Common myeloid progenitor, CD34-positive (primary cell): ENCODE measurements around the gene SLC48A1.

Experiments
- CTCF ChIA-PET: fragments of 350-600 bp; sonication (Branson Sonifier 250); formaldehyde crosslinking; loops from one replicate; lab custom pipeline; 2021; ENCODE audit warnings: antibody characterized with exemption; lab: Charles Lee
- POLR2A ChIA-PET: fragments of 350-600 bp; sonication (Branson Sonifier 250); formaldehyde crosslinking; loops from one replicate; lab custom pipeline; 2021; ENCODE audit warnings: antibody characterized with exemption; lab: Charles Lee
- DNase-seq, 3 donors: peaks; one replicate each; pipeline versions ENCODE4 v3.0.0 to v3.0.0-alpha.2; 2013
- H3K27ac ChIP-seq, 2 experiments: 1 replicate in 1 of 2; 2 replicates in 1 of 2; pipeline ENCODE4 v1.7.0; 2013; ENCODE audit warnings: inconsistent platforms in 2 of 2, low read length in 2 of 2, mild to moderate bottlenecking in 2 of 2, low read depth in 1 of 2, moderate library complexity in 1 of 2; ENCODE audit not compliant: severe bottlenecking in 2 of 2, insufficient read depth in 1 of 2, poor library complexity in 1 of 2
- H3K27me3 ChIP-seq, 5 experiments: replicated peaks in 2 of 5; 1 replicate in 3 of 5; 2 replicates in 2 of 5; pipeline versions ENCODE4 v1.6.1 to v1.7.0; 2013; ENCODE audit warnings: low read length in 4 of 5, mild to moderate bottlenecking in 2 of 5, moderate library complexity in 2 of 5, inconsistent platforms in 1 of 5; ENCODE audit not compliant: insufficient read depth in 5 of 5, control insufficient read depth in 4 of 5
- H3K36me3 ChIP-seq, 4 experiments: 1 replicate in 2 of 4; 2 replicates in 2 of 4; pipeline versions ENCODE4 v1.6.1 to v1.7.0; 2013; ENCODE audit warnings: low read length in 3 of 4, control low read depth in 1 of 4, mild to moderate bottlenecking in 1 of 4; ENCODE audit not compliant: control insufficient read depth in 4 of 4, insufficient read depth in 4 of 4
- H3K4me1 ChIP-seq, 4 experiments: 1 replicate in 3 of 4; 2 replicates in 1 of 4; pipeline versions ENCODE4 v1.6.1 to v1.7.1; 2013; ENCODE audit warnings: low read length in 3 of 4, mild to moderate bottlenecking in 3 of 4, control low read depth in 1 of 4, inconsistent platforms in 1 of 4, moderate library complexity in 1 of 4; ENCODE audit not compliant: control insufficient read depth in 4 of 4, insufficient read depth in 4 of 4; ENCODE audit errors: control extremely low read depth in 1 of 4
- H3K4me3 ChIP-seq, 7 experiments: 1 replicate in 4 of 7; 2 replicates in 3 of 7; pipeline versions ENCODE4 v1.5.1 to v1.7.0; 2013; ENCODE audit warnings: mild to moderate bottlenecking in 7 of 7, low read length in 6 of 7, moderate library complexity in 6 of 7, inconsistent platforms in 2 of 7, low read depth in 2 of 7, control low read depth in 1 of 7; ENCODE audit not compliant: insufficient read depth in 4 of 7, control insufficient read depth in 1 of 7; ENCODE audit errors: extremely low read depth in 1 of 7
- H3K9me3 ChIP-seq, 5 experiments: 1 replicate in 4 of 5; 2 replicates in 1 of 5; pipeline versions ENCODE4 v1.6.1 to v1.7.1; 2013; ENCODE audit warnings: low read length in 4 of 5, mild to moderate bottlenecking in 2 of 5, inconsistent platforms in 1 of 5, low read depth in 1 of 5, moderate library complexity in 1 of 5; ENCODE audit not compliant: control insufficient read depth in 4 of 5, insufficient read depth in 2 of 5; ENCODE audit errors: control extremely low read depth in 1 of 5
- WGBS: methylation state at CpG from one replicate; pipeline ENCODE4 v1.1.5; 2013; ENCODE audit not compliant: insufficient coverage; 5-methylcytosine and 5-hydroxymethylcytosine counted together

SLC48A1 gene

GRCh38 chr12:47774663-47775062 is 1.6 kb downstream of the SLC48A1 start:
- Histone ChIP-seq H3K4me3 (peak overlapping the region in 4 of 7 experiments; percentile 8 to 82 (median 52)), H3K36me3 (peaks cover 0 to under 1% (median 0%) of the 10 kb centered on the region in 4 experiments), H3K27ac (peak overlapping the region in 1 of 2 experiments; percentile 77), H3K9me3 (no peaks in the 10 kb centered on the region), H3K27me3 (no peaks in the 10 kb centered on the region), H3K4me1 (peaks cover 17 to 73% (median 67%) of the 10 kb centered on the region in 4 experiments)
- ChIA-PET POLR2A (interaction anchor here (1.5 kb wide), 1 partner anchor 17 kb away, joined by 4 read pairs; the partner anchor contains the start of gene RAPGEF3), CTCF (interaction anchor here (5.2 to 49.5 kb wide), 5 partner anchors 6 to 64 kb away, joined by 22 to 1391 read pairs (median 664); partner anchors contain the start of genes ENDOU, RAPGEF3 and RPAP3)
- WGBS: 83% methylated on average over 5 of the region's 7 CpGs
- no peak for DNase-seq

GRCh38 chr12:47775100-47775911 is 2.3 kb downstream of the SLC48A1 start:
- peak overlapping the region in 5 of 7 experiments; percentile 8 to 82 (median 50) for H3K4me3 ChIP-seq
- POLR2A ChIA-PET: interaction anchor here (1.0 to 1.7 kb wide), 3 partner anchors 17 to 42 kb away, joined by 3 to 4 read pairs (median 4); partner anchors contain the start of gene RAPGEF3
- H3K4me1 ChIP-seq: peaks cover 17 to 68% (median 65%) of the 10 kb centered on the region in 4 experiments
- peak; percentile 92 to 98 (median 98) for DNase-seq
- H3K9me3 ChIP-seq: no peaks in the 10 kb centered on the region
- WGBS: 42% methylated on average over 8 of the region's 10 CpGs
- peaks cover 0 to 7% (median 2%) of the 10 kb centered on the region in 4 experiments for H3K36me3 ChIP-seq
- CTCF ChIA-PET: interaction anchor here (0.7 to 49.5 kb wide), 9 partner anchors 7 to 63 kb away, joined by 3 to 1391 read pairs (median 22); partner anchors contain the start of genes ENDOU, RAPGEF3 and RPAP3
- no peaks in the 10 kb centered on the region for H3K27me3 ChIP-seq
- H3K27ac ChIP-seq: peak overlapping the region in 1 of 2 experiments; percentile 77

GRCh38 chr12:47776471-47777143 is 3.6 kb downstream of the SLC48A1 start:
- Histone ChIP-seq H3K27ac (peak overlapping the region in 1 of 2 experiments; percentile 77), H3K4me1 (peaks cover 17 to 66% (median 63%) of the 10 kb centered on the region in 4 experiments), H3K36me3 (peaks cover 0 to 17% (median 11%) of the 10 kb centered on the region in 4 experiments), H3K4me3 (peak overlapping the region in 3 of 7 experiments; percentile 3 to 24 (median 16)), H3K27me3 (no peaks in the 10 kb centered on the region), H3K9me3 (no peaks in the 10 kb centered on the region)
- DNase-seq: peak in 2 of 3 donors; percentile 63 to 65
- ChIA-PET POLR2A (interaction anchor here (1.4 to 2.2 kb wide), 3 partner anchors 18 to 41 kb away, joined by 4 to 6 read pairs (median 4); partner anchors contain the start of gene RAPGEF3), CTCF (interaction anchor here (0.9 to 49.5 kb wide), 11 partner anchors 8 to 79 kb away, joined by 3 to 1391 read pairs (median 22); partner anchors contain the start of genes ENDOU, RAPGEF3 and RPAP3)
- no CpG with 5 or more reads among the region's 5 CpGs for WGBS

GRCh38 chr12:47777151-47777550 is 4.1 kb downstream of the SLC48A1 start:
- peaks cover 17 to 66% (median 63%) of the 10 kb centered on the region in 4 experiments for H3K4me1 ChIP-seq
- H3K27me3 ChIP-seq: no peaks in the 10 kb centered on the region
- H3K9me3 ChIP-seq: no peaks in the 10 kb centered on the region
- WGBS: 50% methylated on average over 1 of the region's 1 CpG
- H3K4me3 ChIP-seq: peak overlapping the region in 2 of 7 experiments; percentile 3 to 49
- DNase-seq: no peak
- H3K36me3 ChIP-seq: peaks cover 0 to 22% (median 16%) of the 10 kb centered on the region in 4 experiments
- H3K27ac ChIP-seq: peak overlapping the region in 1 of 2 experiments; percentile 77
- POLR2A ChIA-PET: interaction anchor here (0.7 to 2.2 kb wide), 4 partner anchors 19 to 40 kb away, joined by 3 to 6 read pairs (median 4); partner anchors contain the start of gene RAPGEF3
- CTCF ChIA-PET: interaction anchor here (0.6 to 49.5 kb wide), 13 partner anchors 9 to 812 kb away, joined by 3 to 1391 read pairs (median 6); partner anchors contain the start of genes ENDOU, RAPGEF3 and RPAP3

- POLR2A ChIA-PET: interaction anchor here (0.7 to 2.2 kb wide), 3 partner anchors 19 to 39 kb away, joined by 3 to 6 read pairs (median 4); partner anchors contain the start of gene RAPGEF3
- peak; percentile 68 to 95 (median 95) for DNase-seq
- H3K27ac ChIP-seq: peak overlapping the region in 1 of 2 experiments; percentile 77
- H3K4me3 ChIP-seq: peak overlapping the region in 3 of 7 experiments; percentile 3 to 49 (median 19)
- WGBS: 22% methylated on average over 8 of the region's 9 CpGs
- CTCF ChIA-PET: interaction anchor here (0.6 to 49.5 kb wide), 12 partner anchors 10 to 811 kb away, joined by 3 to 1391 read pairs (median 12); partner anchors contain the start of genes ENDOU, RAPGEF3 and RPAP3
- no peaks in the 10 kb centered on the region for H3K9me3 ChIP-seq
- H3K27me3 ChIP-seq: no peaks in the 10 kb centered on the region
- H3K36me3 ChIP-seq: peaks cover 0 to 30% (median 18%) of the 10 kb centered on the region in 4 experiments
- peaks cover 17 to 66% (median 63%) of the 10 kb centered on the region in 4 experiments for H3K4me1 ChIP-seq
Measured at GRCh38 chr12:47777741-47778558, 4.9 kb downstream of the SLC48A1 start.
